GM23248 (cell line): ENCODE measurements around the gene KLHDC9. TPM values are rescaled to one million over a fixed set of nuclear protein-coding genes. Genes with fewer than 3 reads are reported as not detected.

ENCODE experiments used
- DNase-seq: peaks from one replicate; pipeline ENCODE4 v3.0.0-alpha.2; 2015
- H2AFZ ChIP-seq: fragments of 200-600 bp; sonication (generic); 2 replicates; pipeline ENCODE4 v1.6.1; 2016; ENCODE audit warnings: antibody characterized with exemption
- H3F3A ChIP-seq: fragments of 200-600 bp; sonication (generic); 2 replicates; pipeline ENCODE4 v1.6.1; 2016; ENCODE audit warnings: mild to moderate bottlenecking, antibody characterized with exemption, mixed run types; ENCODE audit not compliant: insufficient read depth
- H3K27ac ChIP-seq: fragments of 200-600 bp; sonication (generic); 2 replicates; pipeline ENCODE4 v1.5.1; 2016; ENCODE audit warnings: mild to moderate bottlenecking
- H3K27me3 ChIP-seq: fragments of 200-600 bp; sonication (generic); replicated peaks from 2 replicates; pipeline ENCODE4 v1.6.1; 2016; ENCODE audit warnings: mild to moderate bottlenecking; ENCODE audit not compliant: insufficient read depth
- H3K36me3 ChIP-seq: fragments of 200-600 bp; sonication (generic); 2 replicates; pipeline ENCODE4 v1.6.1; 2016; ENCODE audit warnings: low read depth, mild to moderate bottlenecking
- H3K4me1 ChIP-seq: fragments of 200-600 bp; sonication (generic); 2 replicates; pipeline ENCODE4 v1.6.1; 2016; ENCODE audit warnings: mild to moderate bottlenecking; ENCODE audit not compliant: insufficient read depth
- H3K4me2 ChIP-seq: fragments of 200-600 bp; sonication (generic); one replicate; pipeline ENCODE4 v1.6.1; 2016; ENCODE audit warnings: mild to moderate bottlenecking; ENCODE audit not compliant: unreplicated experiment
- H3K4me3 ChIP-seq: fragments of 200-600 bp; sonication (generic); 2 replicates; pipeline ENCODE4 v1.5.1; 2016; ENCODE audit warnings: mild to moderate bottlenecking
- H3K79me2 ChIP-seq: fragments of 200-600 bp; sonication (generic); 2 replicates; pipeline ENCODE4 v1.6.1; 2016; ENCODE audit warnings: mild to moderate bottlenecking; ENCODE audit not compliant: insufficient read depth
- H3K9ac ChIP-seq: fragments of 200-600 bp; sonication (generic); 2 replicates; pipeline ENCODE4 v1.6.1; 2016; ENCODE audit warnings: mild to moderate bottlenecking
- H3K9me2 ChIP-seq: fragments of 200-600 bp; sonication (generic); 2 replicates; pipeline ENCODE4 v1.6.1; 2016; ENCODE audit warnings: mixed run types, mild to moderate bottlenecking, moderate library complexity; ENCODE audit not compliant: insufficient read depth
- H3K9me3 ChIP-seq: fragments of 200-600 bp; sonication (generic); one replicate; pipeline ENCODE4 v1.6.1; 2017; ENCODE audit warnings: low read depth
- H4K20me1 ChIP-seq: fragments of 200-600 bp; sonication (generic); 2 replicates; pipeline ENCODE4 v1.6.0; 2016; ENCODE audit not compliant: insufficient read depth
- EZH2 ChIP-seq: fragments of 200-600 bp; sonication (generic); IDR thresholded peaks from 2 replicates; pipeline ENCODE4 v1.6.1; 2018; ENCODE audit warnings: antibody characterized with exemption, mild to moderate bottlenecking; ENCODE audit not compliant: insufficient read depth, poor library complexity, severe bottlenecking
- EZH2phosphoT487 ChIP-seq: fragments of 200-600 bp; sonication (generic); IDR thresholded peaks from 2 replicates; pipeline ENCODE4 v1.6.1; 2018; ENCODE audit warnings: antibody characterized with exemption, moderate library complexity, mild to moderate bottlenecking, low read depth; ENCODE audit not compliant: insufficient read depth
- WGBS, 2 experiments: methylation state at CpG; one replicate each; pipeline ENCODE4 v1.1.6; 2015 to 2017; ENCODE audit warnings: low lambda C conversion rate in 2 of 2, low coverage in 1 of 2; ENCODE audit errors: missing lambda C conversion rate in 2 of 2; 5-methylcytosine and 5-hydroxymethylcytosine counted together
- in situ Hi-C: fragments of 300-500 bp; cut with MboI; formaldehyde crosslinking; loops from 2 replicates; pipeline ENCODE4 v1.15.0; 2020
- polyA plus RNA-seq: library from polyadenylated mRNA; unstranded; fragments of >200 nt; fragmentation: Nextera tagmentation; extraction: Ambion mirVana; gene quantifications from 2 replicates; pipeline ENCODE4 v1.2.1, GENCODE V29; 2016
- total RNA-seq: library from RNA; depleted of rRNA; stranded (reverse); fragments of >200 nt; shearing (Covaris generic); gene quantifications from 2 replicates; pipeline ENCODE4 v1.2.3, GENCODE V29; 2014

KLHDC9 gene
- total and polyA plus RNA-seq, 2 experiments from 2014 or later, result 3.2 to 3.7 TPM

DNA sequence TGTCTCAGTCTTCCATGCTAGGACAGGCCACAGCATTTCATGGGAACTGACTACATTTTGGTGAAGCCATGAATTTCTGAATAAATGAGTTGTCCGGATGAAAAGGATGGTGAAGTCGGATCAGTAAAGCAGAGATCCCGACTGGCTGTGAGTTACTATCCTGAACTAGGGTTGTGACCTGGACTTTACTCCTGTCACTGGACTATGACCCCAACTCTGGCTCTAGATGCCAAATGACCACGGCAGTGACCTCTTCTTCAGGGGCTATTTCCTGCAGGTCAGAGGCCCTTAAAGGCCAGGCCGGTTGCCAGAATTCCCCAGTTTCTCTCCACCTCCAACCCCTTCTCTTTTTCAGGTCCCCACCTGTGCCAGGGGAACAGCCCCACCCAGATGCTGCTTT, 7.1 kb upstream of the KLHDC9 start:
- H3K9me3 ChIP-seq, result no peaks in the 10 kb centered on the region
- H3F3A ChIP-seq, result 0 out of 2 replicates have a peak, but pooled peaks cover 18% of the 10 kb centered on the region
- no peak overlapping the region for H3K4me2 ChIP-seq
- in situ Hi-C loops, result loop anchor here (10.0 kb wide), 1 partner anchor 96 kb away; no protein-coding TSS in a partner anchor
- no peak overlapping the region for H3K27ac ChIP-seq
- H3K36me3 ChIP-seq, result no peaks in the 10 kb centered on the region
- no peak for DNase-seq
- TF ChIP-seq EZH2phosphoT487, result no peak
- TF ChIP-seq EZH2, result no peak
- H2AFZ ChIP-seq, result no peak overlapping the region
- no peaks in the 10 kb centered on the region for H4K20me1 ChIP-seq
- H3K9me2 ChIP-seq, result no peaks in the 10 kb centered on the region
- no peaks in the 10 kb centered on the region for H3K79me2 ChIP-seq
- no peak overlapping the region for H3K9ac ChIP-seq
- 82% methylated on average over 5 of the region's 5 CpGs for WGBS, 2 experiments
- H3K4me3 ChIP-seq, result no peak overlapping the region
- no peaks in the 10 kb centered on the region for H3K27me3 ChIP-seq
- H3K4me1 ChIP-seq, result peaks cover 33% of the 10 kb centered on the region

DNA sequence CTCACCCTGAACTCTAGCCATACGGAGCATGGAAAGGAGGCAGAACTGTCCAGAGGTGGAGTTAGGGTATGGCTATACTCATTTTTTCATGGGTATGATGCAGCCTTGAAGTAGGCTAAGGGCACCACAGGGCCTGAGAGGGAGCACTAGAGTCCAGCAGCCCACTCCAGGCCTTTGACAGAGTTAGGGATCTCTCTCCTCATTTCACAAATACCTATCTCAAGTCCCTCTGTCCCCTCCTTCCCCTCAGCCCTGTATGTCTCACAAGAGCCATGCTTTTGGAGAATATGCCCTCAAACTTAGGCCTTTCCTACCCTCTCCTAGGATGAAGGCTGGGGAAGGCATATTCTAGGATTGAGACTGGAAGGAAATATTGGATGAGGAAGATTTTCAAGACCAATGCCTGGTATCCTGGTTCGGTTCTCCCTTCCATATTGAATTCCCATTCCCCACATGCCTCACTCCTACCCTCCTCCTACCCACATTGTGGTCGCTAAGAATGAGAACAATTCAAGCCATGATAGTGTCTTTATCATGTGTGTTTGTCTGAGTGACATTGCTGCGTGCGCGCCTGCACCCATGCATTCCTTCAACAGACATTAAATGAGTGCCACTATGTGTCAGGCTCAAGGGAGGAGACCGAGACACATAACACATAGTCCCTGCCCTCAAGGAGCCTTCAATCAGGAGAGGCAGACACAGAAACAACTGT, 6.2 kb upstream of the KLHDC9 start:
- TF ChIP-seq EZH2, result no peak
- TF ChIP-seq EZH2phosphoT487, result no peak
- Histone ChIP-seq H3K9ac (no peak overlapping the region), H3K27me3 (no peaks in the 10 kb centered on the region), H3K9me2 (no peaks in the 10 kb centered on the region), H3K4me1 (peaks cover 41% of the 10 kb centered on the region), H3K4me2 (no peak overlapping the region), H3K79me2 (no peaks in the 10 kb centered on the region), H3K36me3 (no peaks in the 10 kb centered on the region), H3F3A (0 out of 2 replicates have a peak, but pooled peaks cover 18% of the 10 kb centered on the region), H3K27ac (no peak overlapping the region), H3K4me3 (no peak overlapping the region), H3K9me3 (no peaks in the 10 kb centered on the region), H2AFZ (no peak overlapping the region), H4K20me1 (no peaks in the 10 kb centered on the region)
- DNase-seq, result no peak
- WGBS, 2 experiments, result 96 to 99% methylated on average over 7 of the region's 7 CpGs
- in situ Hi-C loops, result loop anchor here (10.0 kb wide), 1 partner anchor 97 kb away; no protein-coding TSS in a partner anchor

DNA sequence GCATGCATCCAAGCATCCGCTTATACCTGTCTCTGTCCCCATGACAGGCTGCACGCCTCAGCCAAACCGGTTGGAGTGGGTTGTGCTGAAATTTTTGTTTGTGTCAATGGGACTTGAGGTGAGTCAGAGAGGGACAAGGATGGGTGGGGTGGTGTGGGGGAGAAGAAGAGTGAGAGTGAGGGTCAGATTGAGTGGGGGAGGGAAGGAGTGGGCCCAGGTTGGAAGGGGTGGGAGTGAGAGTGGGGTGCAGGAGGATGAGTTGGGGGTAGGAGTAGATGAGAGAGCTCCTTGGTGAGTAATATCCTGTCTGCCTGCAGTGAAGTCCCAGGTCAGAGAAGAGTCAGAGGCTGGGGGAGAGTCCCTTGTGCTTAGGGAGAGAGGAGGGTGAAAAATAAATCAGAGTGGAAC, 5.5 kb upstream of the KLHDC9 start:
- Histone ChIP-seq H3K4me1 (peaks cover 44% of the 10 kb centered on the region), H3K9me2 (no peaks in the 10 kb centered on the region), H4K20me1 (no peaks in the 10 kb centered on the region), H3K9me3 (no peaks in the 10 kb centered on the region), H3F3A (0 out of 2 replicates have a peak, but pooled peaks cover 14% of the 10 kb centered on the region), H3K4me3 (no peak overlapping the region), H3K27ac (no peak overlapping the region), H3K79me2 (no peaks in the 10 kb centered on the region), H3K9ac (no peak overlapping the region), H2AFZ (no peak overlapping the region), H3K4me2 (peak overlapping the region; percentile 19), H3K27me3 (no peaks in the 10 kb centered on the region), H3K36me3 (no peaks in the 10 kb centered on the region)
- in situ Hi-C loops, result loop anchor here (10.0 kb wide), 1 partner anchor 98 kb away; no protein-coding TSS in a partner anchor
- TF ChIP-seq EZH2 (no peak), EZH2phosphoT487 (no peak)
- WGBS, 2 experiments, result 89 to 91% methylated on average over 3 of the region's 3 CpGs
- DNase-seq, result peak; percentile 61

DNA sequence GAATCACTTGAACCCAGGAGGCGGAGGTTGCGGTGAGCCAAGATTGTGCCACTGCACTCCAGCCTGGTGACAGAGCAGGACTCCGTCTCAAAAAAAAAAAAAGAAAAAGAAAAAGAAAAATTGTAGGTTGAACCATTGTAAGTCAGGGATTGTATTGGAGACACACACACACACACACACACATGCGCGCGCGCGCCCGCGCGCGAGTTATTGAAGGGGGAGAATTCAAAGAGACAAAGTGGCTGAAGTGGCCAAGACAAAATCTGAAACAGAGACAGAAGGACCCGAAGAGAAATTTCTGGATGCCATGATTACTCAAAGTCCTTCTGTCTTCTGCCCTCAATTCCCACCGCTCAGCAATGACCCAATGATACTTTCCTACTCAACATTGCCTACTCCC, 3.7 kb upstream of the KLHDC9 start:
- H3K27me3 ChIP-seq, result no peaks in the 10 kb centered on the region
- no peak overlapping the region for H3K4me3 ChIP-seq
- H3K9ac ChIP-seq, result no peak overlapping the region
- H3K27ac ChIP-seq, result no peak overlapping the region
- in situ Hi-C loops, result loop anchor here (10.0 kb wide), 1 partner anchor 100 kb away; no protein-coding TSS in a partner anchor
- 94 to 95% methylated on average over 14 of the region's 14 CpGs for WGBS, 2 experiments
- H3K79me2 ChIP-seq, result no peaks in the 10 kb centered on the region
- no peak overlapping the region for H2AFZ ChIP-seq
- no peak for DNase-seq
- H3K4me1 ChIP-seq, result peaks cover 34% of the 10 kb centered on the region
- H3K9me3 ChIP-seq, result no peaks in the 10 kb centered on the region
- H3K36me3 ChIP-seq, result no peaks in the 10 kb centered on the region
- peaks cover 15% of the 10 kb centered on the region; the same call in 1 of the 2 replicates for H3F3A ChIP-seq
- H4K20me1 ChIP-seq, result no peaks in the 10 kb centered on the region
- no peak overlapping the region for H3K4me2 ChIP-seq
- no peaks in the 10 kb centered on the region for H3K9me2 ChIP-seq
- TF ChIP-seq EZH2phosphoT487 (no peak), EZH2 (no peak)
